OCI-LY7 (cell line): Measurements from ENCODE around the gene AMHR2. TPM values are rescaled to one million over a fixed set of nuclear protein-coding genes. Genes with fewer than 3 reads are reported as not detected.

Experiments
- BruUV-seq: library from RNA; stranded (reverse); fragments of 400-500 nt; replicated peaks from 2 replicates; lab custom pipeline; 2021; lab: Mats Ljungman, UMichigan
- CTCF ChIA-PET: fragments of 300-600 bp; sonication (Branson Sonifier 250); formaldehyde crosslinking; loops from one replicate; lab custom pipeline; 2022; ENCODE audit warnings: antibody characterized with exemption; ENCODE audit not compliant: unreplicated experiment; lab: Charles Lee
- POLR2A ChIA-PET: fragments of 300-600 bp; sonication (Branson Sonifier 250); formaldehyde crosslinking; loops from one replicate; lab custom pipeline; 2022; ENCODE audit warnings: antibody characterized with exemption; lab: Charles Lee
- DNase-seq: peaks from one replicate; pipeline ENCODE4 v3.0.0-alpha.2; 2015; ENCODE audit warnings: low spot score
- H2AFZ ChIP-seq: fragments of 200-600 bp; sonication (generic), shearing (Covaris generic); 2 replicates; pipeline ENCODE4 v1.6.1; 2014; ENCODE audit warnings: mild to moderate bottlenecking, antibody characterized with exemption, low read length, moderate library complexity
- H3K27ac ChIP-seq: fragments of 200-600 bp; sonication (generic); 2 replicates; pipeline ENCODE4 v1.5.1; 2014; ENCODE audit warnings: mixed run types, low read depth, mild to moderate bottlenecking, moderate library complexity, low read length, inconsistent platforms; ENCODE audit not compliant: poor library complexity, severe bottlenecking
- H3K36me3 ChIP-seq: fragments of 200-600 bp; sonication (generic); 2 replicates; pipeline ENCODE4 v1.6.1; 2014; ENCODE audit warnings: mild to moderate bottlenecking, antibody characterized with exemption, low read length, moderate library complexity, mixed read lengths; ENCODE audit not compliant: insufficient read depth
- H3K4me1 ChIP-seq: fragments of 200-600 bp; sonication (generic); 2 replicates; pipeline ENCODE4 v1.5.1; 2014; ENCODE audit warnings: mild to moderate bottlenecking, low read length; ENCODE audit not compliant: insufficient read depth, poor library complexity, severe bottlenecking
- H3K4me2 ChIP-seq: fragments of 200-600 bp; sonication (generic); 2 replicates; pipeline ENCODE4 v1.6.1; 2014; ENCODE audit warnings: mild to moderate bottlenecking, low read length
- H3K4me3 ChIP-seq: fragments of 200-600 bp; sonication (generic); 2 replicates; pipeline ENCODE4 v1.5.1; 2014; ENCODE audit warnings: mild to moderate bottlenecking, low read depth, low read length; ENCODE audit not compliant: poor library complexity, severe bottlenecking
- H3K79me2 ChIP-seq: fragments of 200-600 bp; sonication (generic); 2 replicates; pipeline ENCODE4 v1.6.1; 2016; ENCODE audit warnings: low read depth, mild to moderate bottlenecking, low read length, moderate library complexity, mixed read lengths; ENCODE audit not compliant: insufficient read depth
- H3K9me2 ChIP-seq: fragments of 200-600 bp; sonication (generic); 2 replicates; pipeline ENCODE4 v1.6.1; 2016; ENCODE audit warnings: mild to moderate bottlenecking, low read length, mixed read lengths; ENCODE audit not compliant: insufficient read depth
- H3K9me3 ChIP-seq: fragments of 200-600 bp; sonication (generic); 2 replicates; pipeline ENCODE4 v1.6.1; 2014; ENCODE audit warnings: mild to moderate bottlenecking, mixed run types, low read length, mixed read lengths
- H4K20me1 ChIP-seq: fragments of 200-600 bp; sonication (generic); 2 replicates; pipeline ENCODE4 v1.6.1; 2014; ENCODE audit warnings: mild to moderate bottlenecking, antibody characterized with exemption, low read length, moderate library complexity, mixed read lengths; ENCODE audit not compliant: insufficient read depth
- EZH2phosphoT487 ChIP-seq: fragments of 200-600 bp; sonication (generic); IDR thresholded peaks from 2 replicates; pipeline ENCODE4 v1.6.1; 2018; ENCODE audit warnings: low read depth, borderline replicate concordance, mild to moderate bottlenecking, mixed run types, antibody characterized with exemption, low read length, moderate library complexity, mixed read lengths
- intact Hi-C: fragments of 100-400 bp; cut with micrococcal nuclease; formaldehyde crosslinking; loops from one replicate; pipeline ENCODE4 v1.10.0; 2022; ENCODE audit not compliant: unreplicated experiment
- total RNA-seq, 2 experiments: library from RNA; depleted of rRNA in 1 of 2; stranded (reverse); fragments of >200 nt in 1 of 2; shearing (Covaris generic) in 1 of 2; gene quantifications; 2 replicates each; pipeline ENCODE4 v1.2.3, GENCODE V29; 2014 to 2022
- TF ChIP-seq, protein P1 (sequence below): fragments of 200-600 bp; sonication (generic); conservative IDR thresholded peaks from 2 replicates; pipeline ENCODE4 v1.5.1; 2014; ENCODE audit warnings: mild to moderate bottlenecking, antibody characterized with exemption, low read length, moderate library complexity, mixed read lengths

Gene AMHR2
- total RNA-seq, 2 experiments from 2014 or later, result not detected

DNA sequence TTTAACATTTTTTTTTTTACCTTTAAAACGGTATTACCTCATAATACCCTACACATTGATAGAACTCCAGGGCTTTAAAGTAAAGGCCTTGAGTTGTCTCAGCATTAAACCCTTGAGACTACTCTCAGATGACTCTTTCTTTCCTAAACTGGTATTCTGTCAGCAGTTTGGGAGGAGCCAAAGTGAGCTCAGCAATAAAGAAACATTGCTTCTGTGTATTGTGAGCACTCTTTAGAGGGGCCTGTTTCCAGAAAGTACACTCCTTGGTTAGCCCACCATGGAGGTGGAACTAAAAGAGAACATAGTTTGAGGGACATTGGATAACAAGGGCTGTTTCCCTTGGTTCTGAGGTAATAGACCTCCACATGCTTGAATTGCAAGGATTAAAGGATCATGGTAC, 55.2 kb downstream of the AMHR2 start:
- no TSS peak for BruUV-seq
- Histone ChIP-seq H3K4me3 (no peak overlapping the region), H3K4me2 (no peak overlapping the region), H2AFZ (no peak overlapping the region), H4K20me1 (peaks cover 23% of the 10 kb centered on the region), H3K4me1 (no peaks in the 10 kb centered on the region), H3K36me3 (peaks cover 100% of the 10 kb centered on the region), H3K9me2 (no peaks in the 10 kb centered on the region), H3K27ac (no peak overlapping the region), H3K79me2 (peaks cover 41% of the 10 kb centered on the region), H3K9me3 (no peaks in the 10 kb centered on the region)
- TF ChIP-seq EZH2phosphoT487, result no peak
- TF ChIP-seq, protein P1, sequence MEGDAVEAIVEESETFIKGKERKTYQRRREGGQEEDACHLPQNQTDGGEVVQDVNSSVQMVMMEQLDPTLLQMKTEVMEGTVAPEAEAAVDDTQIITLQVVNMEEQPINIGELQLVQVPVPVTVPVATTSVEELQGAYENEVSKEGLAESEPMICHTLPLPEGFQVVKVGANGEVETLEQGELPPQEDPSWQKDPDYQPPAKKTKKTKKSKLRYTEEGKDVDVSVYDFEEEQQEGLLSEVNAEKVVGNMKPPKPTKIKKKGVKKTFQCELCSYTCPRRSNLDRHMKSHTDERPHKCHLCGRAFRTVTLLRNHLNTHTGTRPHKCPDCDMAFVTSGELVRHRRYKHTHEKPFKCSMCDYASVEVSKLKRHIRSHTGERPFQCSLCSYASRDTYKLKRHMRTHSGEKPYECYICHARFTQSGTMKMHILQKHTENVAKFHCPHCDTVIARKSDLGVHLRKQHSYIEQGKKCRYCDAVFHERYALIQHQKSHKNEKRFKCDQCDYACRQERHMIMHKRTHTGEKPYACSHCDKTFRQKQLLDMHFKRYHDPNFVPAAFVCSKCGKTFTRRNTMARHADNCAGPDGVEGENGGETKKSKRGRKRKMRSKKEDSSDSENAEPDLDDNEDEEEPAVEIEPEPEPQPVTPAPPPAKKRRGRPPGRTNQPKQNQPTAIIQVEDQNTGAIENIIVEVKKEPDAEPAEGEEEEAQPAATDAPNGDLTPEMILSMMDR, result no peak
- DNase-seq, result no peak
- ChIA-PET CTCF (no interaction called here), POLR2A (no interaction called here)
- intact Hi-C loops, result no loop called here

DNA sequence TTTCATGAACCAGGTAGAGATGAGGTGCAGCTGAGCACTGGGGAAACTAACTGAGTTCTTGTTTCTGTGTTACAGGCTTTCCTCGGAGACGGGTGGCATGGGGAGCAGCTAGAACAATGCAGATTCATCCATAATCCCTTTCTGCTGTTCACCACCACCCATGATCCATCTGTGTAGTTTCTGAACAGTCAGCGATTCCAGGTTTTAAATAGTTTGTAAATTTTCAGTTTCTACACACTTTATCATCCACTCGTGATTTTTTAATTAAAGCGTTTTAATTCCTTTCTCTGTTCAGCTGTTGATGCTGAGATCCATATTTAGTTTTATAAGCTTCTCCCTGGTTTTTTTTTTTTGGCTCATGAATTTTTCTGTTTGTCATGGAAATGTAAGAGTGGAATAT, 55.7 kb downstream of the AMHR2 start:
- H3K27ac ChIP-seq, result no peak overlapping the region
- no peak for TF ChIP-seq EZH2phosphoT487
- TF ChIP-seq, protein P1, result no peak
- no peaks in the 10 kb centered on the region for H3K9me2 ChIP-seq
- peaks cover 100% of the 10 kb centered on the region for H3K36me3 ChIP-seq
- intact Hi-C loops, result no loop called here
- H3K4me2 ChIP-seq, result no peak overlapping the region
- H3K4me1 ChIP-seq, result no peaks in the 10 kb centered on the region
- H3K9me3 ChIP-seq, result no peaks in the 10 kb centered on the region
- no peak overlapping the region for H2AFZ ChIP-seq
- DNase-seq, result no peak
- ChIA-PET POLR2A (no interaction called here), CTCF (no interaction called here)
- peaks cover 36% of the 10 kb centered on the region for H3K79me2 ChIP-seq
- BruUV-seq, result no TSS peak
- no peak overlapping the region for H3K4me3 ChIP-seq
- peaks cover 19% of the 10 kb centered on the region for H4K20me1 ChIP-seq

DNA sequence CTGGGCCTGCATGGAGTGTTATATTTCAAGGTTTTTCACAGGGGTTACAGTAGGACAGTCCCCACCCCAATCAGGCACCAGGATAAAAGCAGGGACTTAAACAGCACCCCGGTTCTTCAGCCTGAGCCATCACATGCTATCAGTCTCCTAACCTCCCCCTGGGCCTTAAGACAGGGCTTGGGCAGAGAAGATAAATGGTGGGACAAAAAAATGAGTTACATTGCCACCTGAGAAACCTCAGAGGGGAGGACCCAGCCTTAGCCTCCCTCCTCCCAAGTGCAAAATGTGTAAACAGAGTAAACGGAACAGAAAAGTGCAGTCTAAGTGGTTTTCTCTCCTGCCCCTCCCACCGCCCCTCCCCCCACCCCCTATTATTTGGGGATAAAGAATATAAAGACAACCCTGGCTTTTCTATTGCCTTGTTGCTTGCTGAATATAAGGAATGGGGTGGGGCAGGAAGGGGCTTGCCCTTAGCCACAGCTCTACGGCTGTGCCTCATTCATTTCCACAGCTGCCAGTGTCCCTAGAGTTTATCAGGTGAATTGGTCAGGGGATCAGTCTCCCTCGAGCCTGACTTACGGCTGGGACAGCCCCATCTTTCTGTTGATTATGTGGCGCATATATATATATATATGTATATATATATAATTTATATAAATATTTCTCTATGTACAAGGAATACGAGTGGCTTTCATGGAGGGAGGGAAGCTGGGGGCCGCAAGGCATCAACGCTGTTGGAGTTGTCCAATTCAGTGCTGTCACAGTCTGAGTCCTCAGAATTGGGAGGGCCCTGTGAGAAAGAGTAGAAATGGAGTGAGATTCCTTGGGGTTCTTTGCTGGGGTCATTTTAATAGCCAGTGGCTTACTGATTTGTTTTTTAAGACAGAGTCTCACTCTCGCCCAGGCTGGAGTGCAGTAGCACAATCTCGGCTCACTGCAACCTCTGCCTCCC, 57.1 kb downstream of the AMHR2 start:
- H3K79me2 ChIP-seq, result peaks cover 22% of the 10 kb centered on the region
- intact Hi-C loops, result no loop called here
- no peak for TF ChIP-seq EZH2phosphoT487
- TF ChIP-seq, protein P1, result no peak
- POLR2A ChIA-PET, result interaction anchor here (0.9 to 1.3 kb wide), 6 partner anchors 11 to 33 kb away, joined by 3 to 5 read pairs (median 3); partner anchors contain the start of gene TARBP2
- DNase-seq, result no peak
- no peak overlapping the region for H3K4me3 ChIP-seq
- BruUV-seq, result no TSS peak
- no peaks in the 10 kb centered on the region for H3K4me1 ChIP-seq
- CTCF ChIA-PET, result no interaction called here
- no peak overlapping the region for H3K27ac ChIP-seq
- H3K9me3 ChIP-seq, result no peaks in the 10 kb centered on the region
- H2AFZ ChIP-seq, result no peak overlapping the region
- peaks cover 99% of the 10 kb centered on the region for H3K36me3 ChIP-seq
- peaks cover 13% of the 10 kb centered on the region for H4K20me1 ChIP-seq
- H3K9me2 ChIP-seq, result no peaks in the 10 kb centered on the region
- no peak overlapping the region for H3K4me2 ChIP-seq
